Measurements from ENCODE around the gene BICC1.

BICC1 gene

GRCh38 chr10:58698777-58699356 lies 186.2 kb downstream of the BICC1 start:
- H3K4me1 Mint-ChIP-seq (ENCODE audit: low read depth), result no peaks in the 10 kb centered on the region
- H3K27ac Mint-ChIP-seq, result no peak overlapping the region
- no peaks in the 10 kb centered on the region for H3K36me3 Mint-ChIP-seq (ENCODE audit: low read depth)
- no peak overlapping the region for H3K4me3 Mint-ChIP-seq
- peaks cover 4% of the 10 kb centered on the region for H3K9me3 Mint-ChIP-seq
- H3K27me3 Mint-ChIP-seq, result no peaks in the 10 kb centered on the region

- H3K4me1 Mint-ChIP-seq (ENCODE audit: low read depth), result no peaks in the 10 kb centered on the region
- H3K4me3 Mint-ChIP-seq, result no peak overlapping the region
- H3K9me3 Mint-ChIP-seq, result peaks cover 3% of the 10 kb centered on the region
- H3K27me3 Mint-ChIP-seq, result no peaks in the 10 kb centered on the region
- no peak overlapping the region for H3K27ac Mint-ChIP-seq
- no peaks in the 10 kb centered on the region for H3K36me3 Mint-ChIP-seq (ENCODE audit: low read depth)
Observed at GRCh38 chr10:58700591-58700990, 187.9 kb downstream of the BICC1 start.

- no peak overlapping the region for H3K27ac Mint-ChIP-seq
- H3K36me3 Mint-ChIP-seq (ENCODE audit: low read depth), result no peaks in the 10 kb centered on the region
- H3K4me3 Mint-ChIP-seq, result no peak overlapping the region
- no peaks in the 10 kb centered on the region for H3K27me3 Mint-ChIP-seq
- peaks cover 3% of the 10 kb centered on the region for H3K9me3 Mint-ChIP-seq
- H3K4me1 Mint-ChIP-seq (ENCODE audit: low read depth), result no peaks in the 10 kb centered on the region
Observed at GRCh38 chr10:58701405-58702135, 188.9 kb downstream of the BICC1 start.

GRCh38 chr10:58704226-58704625 lies 191.6 kb downstream of the BICC1 start:
- Mint-ChIP-seq H3K36me3 (ENCODE audit: low read depth) (no peaks in the 10 kb centered on the region), H3K27me3 (no peaks in the 10 kb centered on the region), H3K27ac (no peak overlapping the region), H3K9me3 (peaks cover 6% of the 10 kb centered on the region), H3K4me3 (no peak overlapping the region), H3K4me1 (ENCODE audit: low read depth) (no peaks in the 10 kb centered on the region)

GRCh38 chr10:58704671-58705141 lies 192.0 kb downstream of the BICC1 start:
- H3K27ac Mint-ChIP-seq, result no peak overlapping the region
- no peak overlapping the region for H3K4me3 Mint-ChIP-seq
- no peaks in the 10 kb centered on the region for H3K27me3 Mint-ChIP-seq
- H3K9me3 Mint-ChIP-seq, result peaks cover 6% of the 10 kb centered on the region
- H3K4me1 Mint-ChIP-seq (ENCODE audit: low read depth), result no peaks in the 10 kb centered on the region
- no peaks in the 10 kb centered on the region for H3K36me3 Mint-ChIP-seq (ENCODE audit: low read depth)

GRCh38 chr10:58706836-58707235 lies 194.2 kb downstream of the BICC1 start:
- Mint-ChIP-seq H3K36me3 (ENCODE audit: low read depth) (no peaks in the 10 kb centered on the region), H3K4me1 (ENCODE audit: low read depth) (no peaks in the 10 kb centered on the region), H3K27ac (no peak overlapping the region), H3K4me3 (no peak overlapping the region), H3K27me3 (no peaks in the 10 kb centered on the region), H3K9me3 (peaks cover 6% of the 10 kb centered on the region)

GRCh38 chr10:58712141-58712540 lies 199.5 kb downstream of the BICC1 start:
- H3K9me3 Mint-ChIP-seq, result peaks cover 2% of the 10 kb centered on the region
- no peaks in the 10 kb centered on the region for H3K36me3 Mint-ChIP-seq (ENCODE audit: low read depth)
- no peaks in the 10 kb centered on the region for H3K27me3 Mint-ChIP-seq
- H3K4me1 Mint-ChIP-seq (ENCODE audit: low read depth), result no peaks in the 10 kb centered on the region
- H3K27ac Mint-ChIP-seq, result no peak overlapping the region
- H3K4me3 Mint-ChIP-seq, result no peak overlapping the region

GRCh38 chr10:58712982-58713381 lies 200.3 kb downstream of the BICC1 start:
- no peaks in the 10 kb centered on the region for H3K36me3 Mint-ChIP-seq (ENCODE audit: low read depth)
- no peak overlapping the region for H3K27ac Mint-ChIP-seq
- no peaks in the 10 kb centered on the region for H3K4me1 Mint-ChIP-seq (ENCODE audit: low read depth)
- H3K27me3 Mint-ChIP-seq, result no peaks in the 10 kb centered on the region
- H3K9me3 Mint-ChIP-seq, result no peaks in the 10 kb centered on the region
- no peak overlapping the region for H3K4me3 Mint-ChIP-seq

- no peaks in the 10 kb centered on the region for H3K9me3 Mint-ChIP-seq
- H3K36me3 Mint-ChIP-seq (ENCODE audit: low read depth), result no peaks in the 10 kb centered on the region
- H3K4me3 Mint-ChIP-seq, result no peak overlapping the region
- H3K27me3 Mint-ChIP-seq, result no peaks in the 10 kb centered on the region
- H3K27ac Mint-ChIP-seq, result no peak overlapping the region
- no peaks in the 10 kb centered on the region for H3K4me1 Mint-ChIP-seq (ENCODE audit: low read depth)
Observed at GRCh38 chr10:58714409-58714808, 201.7 kb downstream of the BICC1 start.

- Mint-ChIP-seq H3K27me3 (no peaks in the 10 kb centered on the region), H3K4me1 (ENCODE audit: low read depth) (no peaks in the 10 kb centered on the region), H3K36me3 (ENCODE audit: low read depth) (no peaks in the 10 kb centered on the region)
Observed at GRCh38 chr10:58715061-58715460, 202.4 kb downstream of the BICC1 start.

GRCh38 chr10:58718596-58718995 lies 205.9 kb downstream of the BICC1 start:
- no peak overlapping the region for H3K4me3 Mint-ChIP-seq
- H3K4me1 Mint-ChIP-seq (ENCODE audit: low read depth), result no peaks in the 10 kb centered on the region
- H3K27me3 Mint-ChIP-seq, result no peaks in the 10 kb centered on the region
- H3K9me3 Mint-ChIP-seq, result no peaks in the 10 kb centered on the region
- no peak overlapping the region for H3K27ac Mint-ChIP-seq
- no peaks in the 10 kb centered on the region for H3K36me3 Mint-ChIP-seq (ENCODE audit: low read depth)

More at GRCh38 chr10:58715061-58715460, 202.4 kb downstream of the BICC1 start:
- no peak overlapping the region for H3K27ac Mint-ChIP-seq
- H3K9me3 Mint-ChIP-seq, result no peaks in the 10 kb centered on the region
- H3K4me3 Mint-ChIP-seq, result no peak overlapping the region

GRCh38 chr10:58721601-58722281 lies 209.1 kb downstream of the BICC1 start:
- no peaks in the 10 kb centered on the region for H3K4me1 Mint-ChIP-seq (ENCODE audit: low read depth)
- no peak overlapping the region for H3K27ac Mint-ChIP-seq
- H3K27me3 Mint-ChIP-seq, result no peaks in the 10 kb centered on the region
- no peaks in the 10 kb centered on the region for H3K9me3 Mint-ChIP-seq
- no peak overlapping the region for H3K4me3 Mint-ChIP-seq
- no peaks in the 10 kb centered on the region for H3K36me3 Mint-ChIP-seq (ENCODE audit: low read depth)

GRCh38 chr10:58723186-58723585 lies 210.5 kb downstream of the BICC1 start:
- no peaks in the 10 kb centered on the region for H3K36me3 Mint-ChIP-seq (ENCODE audit: low read depth)
- H3K4me1 Mint-ChIP-seq (ENCODE audit: low read depth), result no peaks in the 10 kb centered on the region
- H3K27ac Mint-ChIP-seq, result no peak overlapping the region
- no peaks in the 10 kb centered on the region for H3K27me3 Mint-ChIP-seq
- no peak overlapping the region for H3K4me3 Mint-ChIP-seq
- no peaks in the 10 kb centered on the region for H3K9me3 Mint-ChIP-seq

GRCh38 chr10:58723966-58724365 lies 211.3 kb downstream of the BICC1 start:
- no peaks in the 10 kb centered on the region for H3K27me3 Mint-ChIP-seq
- no peak overlapping the region for H3K27ac Mint-ChIP-seq
- H3K36me3 Mint-ChIP-seq (ENCODE audit: low read depth), result no peaks in the 10 kb centered on the region
- H3K4me3 Mint-ChIP-seq, result no peak overlapping the region
- no peaks in the 10 kb centered on the region for H3K9me3 Mint-ChIP-seq
- H3K4me1 Mint-ChIP-seq (ENCODE audit: low read depth), result no peaks in the 10 kb centered on the region

- no peaks in the 10 kb centered on the region for H3K4me1 Mint-ChIP-seq (ENCODE audit: low read depth)
- H3K36me3 Mint-ChIP-seq (ENCODE audit: low read depth), result no peaks in the 10 kb centered on the region
- H3K9me3 Mint-ChIP-seq, result no peaks in the 10 kb centered on the region
- no peak overlapping the region for H3K27ac Mint-ChIP-seq
- no peak overlapping the region for H3K4me3 Mint-ChIP-seq
- H3K27me3 Mint-ChIP-seq, result no peaks in the 10 kb centered on the region
Observed at GRCh38 chr10:58724781-58725180, 212.1 kb downstream of the BICC1 start.
